Mesenchymal stem cell (in vitro differentiated cells and primary cell): ENCODE data around the gene DPH7.

ENCODE experiments used
- DNase-seq: peaks from one replicate; pipeline ENCODE4 v3.0.0-alpha.2; 2013
- H2AFZ ChIP-seq: one replicate; pipeline ENCODE4 v1.6.1; 2013; ENCODE audit warnings: low read depth, mild to moderate bottlenecking, control low read depth, inconsistent platforms, low read length, moderate library complexity
- H2AK5ac ChIP-seq: 2 replicates; pipeline ENCODE4 v1.6.1; 2013; ENCODE audit warnings: low read length, moderate library complexity, mild to moderate bottlenecking, inconsistent platforms; ENCODE audit not compliant: severe bottlenecking
- H2BK120ac ChIP-seq: one replicate; pipeline ENCODE4 v1.6.1; 2013; ENCODE audit warnings: low read depth, mild to moderate bottlenecking, inconsistent platforms, low read length, moderate library complexity
- H2BK12ac ChIP-seq, 2 experiments: one replicate each; pipeline ENCODE4 v1.6.1; 2013; ENCODE audit warnings: inconsistent platforms in 2 of 2, low read length in 2 of 2, mild to moderate bottlenecking in 2 of 2, moderate library complexity in 2 of 2, control low read depth in 1 of 2
- H2BK15ac ChIP-seq: one replicate; pipeline ENCODE4 v1.6.1; 2013; ENCODE audit warnings: mild to moderate bottlenecking, low read depth, inconsistent platforms; ENCODE audit not compliant: poor library complexity, severe bottlenecking
- H2BK5ac ChIP-seq: 2 replicates; pipeline ENCODE4 v1.6.1; 2013; ENCODE audit warnings: low read depth, mild to moderate bottlenecking, low read length, control low read depth, inconsistent platforms; ENCODE audit not compliant: poor library complexity, severe bottlenecking
- H3K14ac ChIP-seq, 2 experiments: one replicate each; pipeline ENCODE4 v1.6.1; 2013; ENCODE audit warnings: inconsistent platforms in 2 of 2, low read length in 2 of 2, control low read depth in 1 of 2, mild to moderate bottlenecking in 1 of 2, moderate library complexity in 1 of 2
- H3K18ac ChIP-seq, 2 experiments: one replicate each; pipeline ENCODE4 v1.6.1; 2013; ENCODE audit warnings: inconsistent platforms in 2 of 2, low read length in 2 of 2, control low read depth in 1 of 2, low read depth in 1 of 2, mild to moderate bottlenecking in 1 of 2
- H3K23ac ChIP-seq, 2 experiments: one replicate each; pipeline ENCODE4 v1.6.1; 2013; ENCODE audit warnings: inconsistent platforms in 2 of 2, low read length in 2 of 2, mild to moderate bottlenecking in 2 of 2, moderate library complexity in 2 of 2, control low read depth in 1 of 2
- H3K27ac ChIP-seq: 2 replicates; pipeline ENCODE4 v1.5.1; 2013; ENCODE audit warnings: mild to moderate bottlenecking, moderate library complexity, low read length, control low read depth, inconsistent platforms; ENCODE audit not compliant: poor library complexity, severe bottlenecking
- H3K27me3 ChIP-seq, 2 experiments: 2 replicates each; pipeline versions ENCODE4 v1.6.1 to v1.7.0; 2013; ENCODE audit warnings: low read length in 2 of 2, mild to moderate bottlenecking in 2 of 2, moderate library complexity in 2 of 2, control low read depth in 1 of 2, inconsistent platforms in 1 of 2; ENCODE audit not compliant: control insufficient read depth in 1 of 2, insufficient read depth in 1 of 2
- H3K36me3 ChIP-seq, 2 experiments: 2 replicates each; pipeline versions ENCODE4 v1.6.1 to v1.7.0; 2013; ENCODE audit warnings: low read length in 2 of 2, control low read depth in 1 of 2, inconsistent platforms in 1 of 2, low read depth in 1 of 2, mild to moderate bottlenecking in 1 of 2; ENCODE audit not compliant: insufficient read depth in 2 of 2, control insufficient read depth in 1 of 2
- H3K4ac ChIP-seq, 2 experiments: one replicate each; pipeline ENCODE4 v1.6.1; 2013; ENCODE audit warnings: inconsistent platforms in 2 of 2, low read length in 2 of 2, mild to moderate bottlenecking in 2 of 2, moderate library complexity in 2 of 2, control low read depth in 1 of 2, low read depth in 1 of 2
- H3K4me1 ChIP-seq: 2 replicates; pipeline ENCODE4 v1.6.1; 2013; ENCODE audit warnings: low read depth, low read length, control low read depth; ENCODE audit not compliant: control insufficient read depth, insufficient read depth
- H3K4me2 ChIP-seq: 2 replicates; pipeline ENCODE4 v1.6.1; 2013; ENCODE audit warnings: low read length, mild to moderate bottlenecking, inconsistent platforms; ENCODE audit not compliant: poor library complexity, severe bottlenecking
- H3K4me3 ChIP-seq, 2 experiments: 2 replicates each; pipeline versions ENCODE4 v1.5.1 to v1.7.0; 2013; ENCODE audit warnings: low read length in 2 of 2, mild to moderate bottlenecking in 2 of 2, control low read depth in 1 of 2, low read depth in 1 of 2; ENCODE audit not compliant: insufficient read depth in 1 of 2
- H3K79me1 ChIP-seq: replicated peaks from 2 replicates; pipeline ENCODE4 v1.6.1; 2013; ENCODE audit warnings: mild to moderate bottlenecking, control low read depth, low read length, inconsistent platforms; ENCODE audit not compliant: poor library complexity, severe bottlenecking
- H3K9ac ChIP-seq: 2 replicates; pipeline ENCODE4 v1.7.0; 2013; ENCODE audit warnings: mild to moderate bottlenecking, low read length, moderate library complexity
- H3K9me3 ChIP-seq: 2 replicates; pipeline ENCODE4 v1.7.0; 2013; ENCODE audit warnings: mild to moderate bottlenecking, low read length; ENCODE audit not compliant: control insufficient read depth
- H4K8ac ChIP-seq: one replicate; pipeline ENCODE4 v1.6.1; 2013; ENCODE audit warnings: inconsistent platforms, mild to moderate bottlenecking, low read length, moderate library complexity
- H4K91ac ChIP-seq: one replicate; pipeline ENCODE4 v1.6.1; 2013; ENCODE audit warnings: mild to moderate bottlenecking, low read length, inconsistent platforms
- WGBS: methylation state at CpG from one replicate; pipeline ENCODE4 v1.1.7; 2013; ENCODE audit warnings: mixed read lengths; 5-methylcytosine and 5-hydroxymethylcytosine counted together

Gene DPH7

DNA sequence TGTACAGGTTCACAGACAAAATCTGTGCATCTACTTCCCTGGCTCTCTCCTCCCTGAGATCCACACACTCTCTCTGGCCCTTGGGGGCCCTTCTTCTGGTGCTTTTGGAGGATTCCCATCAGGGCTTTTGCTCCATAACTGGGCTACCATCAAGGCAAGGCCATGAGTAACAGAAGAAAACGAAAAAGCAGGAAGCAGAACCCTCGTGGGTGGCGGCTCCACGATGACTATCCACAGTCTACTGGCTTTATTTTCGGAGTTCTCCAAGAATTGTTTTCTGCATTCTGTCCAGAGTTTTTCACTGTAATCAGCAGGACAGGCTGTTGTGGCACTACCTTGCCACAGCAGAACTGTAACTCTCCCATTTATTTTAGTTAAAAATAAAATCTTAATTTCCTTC, 48.4 kb downstream of the DPH7 start:
- Histone ChIP-seq H3K36me3 (no peaks in the 10 kb centered on the region), H2BK12ac (no peak overlapping the region)
- 86% methylated on average over 5 of the region's 5 CpGs for WGBS

DNA sequence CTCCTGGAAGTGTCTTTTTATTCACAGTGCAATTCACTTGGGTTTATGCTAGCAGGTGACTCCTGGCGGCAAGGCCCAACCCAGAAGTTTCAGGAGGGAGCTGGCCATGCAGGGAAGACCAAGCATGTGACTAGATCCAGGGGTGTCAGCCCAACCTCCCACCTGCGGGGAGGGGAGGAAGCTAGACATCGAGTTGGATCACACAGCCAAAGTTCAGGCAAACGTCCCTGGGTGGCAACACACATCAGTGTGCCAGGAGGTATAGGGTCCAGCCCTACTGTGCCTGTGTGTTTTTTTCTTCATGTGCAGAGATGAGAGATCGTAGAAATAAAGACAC, 53.8 kb downstream of the DPH7 start:
- WGBS = 74% methylated on average over 4 of the region's 5 CpGs

More for the DNA sequence above, 48.4 kb downstream of the DPH7 start:
- Histone ChIP-seq H2BK15ac (no peak overlapping the region), H2BK120ac (no peak overlapping the region), H2AK5ac (no peak overlapping the region), H4K8ac (no peak overlapping the region), H4K91ac (no peak overlapping the region), H3K14ac (no peak overlapping the region), H2AFZ (no peak overlapping the region), H3K9me3 (no peaks in the 10 kb centered on the region), H3K9ac (no peak overlapping the region), H2BK5ac (no peak overlapping the region), H3K18ac (no peak overlapping the region), H3K23ac (no peak overlapping the region), H3K4me3 (no peak overlapping the region), H3K4me1 (peaks cover 3% of the 10 kb centered on the region), H3K79me1 (peaks cover 4% of the 10 kb centered on the region), H3K4ac (no peak overlapping the region), H3K4me2 (no peak overlapping the region), H3K27ac (no peak overlapping the region), H3K27me3 (no peaks in the 10 kb centered on the region)
- DNase-seq = no peak

DNA sequence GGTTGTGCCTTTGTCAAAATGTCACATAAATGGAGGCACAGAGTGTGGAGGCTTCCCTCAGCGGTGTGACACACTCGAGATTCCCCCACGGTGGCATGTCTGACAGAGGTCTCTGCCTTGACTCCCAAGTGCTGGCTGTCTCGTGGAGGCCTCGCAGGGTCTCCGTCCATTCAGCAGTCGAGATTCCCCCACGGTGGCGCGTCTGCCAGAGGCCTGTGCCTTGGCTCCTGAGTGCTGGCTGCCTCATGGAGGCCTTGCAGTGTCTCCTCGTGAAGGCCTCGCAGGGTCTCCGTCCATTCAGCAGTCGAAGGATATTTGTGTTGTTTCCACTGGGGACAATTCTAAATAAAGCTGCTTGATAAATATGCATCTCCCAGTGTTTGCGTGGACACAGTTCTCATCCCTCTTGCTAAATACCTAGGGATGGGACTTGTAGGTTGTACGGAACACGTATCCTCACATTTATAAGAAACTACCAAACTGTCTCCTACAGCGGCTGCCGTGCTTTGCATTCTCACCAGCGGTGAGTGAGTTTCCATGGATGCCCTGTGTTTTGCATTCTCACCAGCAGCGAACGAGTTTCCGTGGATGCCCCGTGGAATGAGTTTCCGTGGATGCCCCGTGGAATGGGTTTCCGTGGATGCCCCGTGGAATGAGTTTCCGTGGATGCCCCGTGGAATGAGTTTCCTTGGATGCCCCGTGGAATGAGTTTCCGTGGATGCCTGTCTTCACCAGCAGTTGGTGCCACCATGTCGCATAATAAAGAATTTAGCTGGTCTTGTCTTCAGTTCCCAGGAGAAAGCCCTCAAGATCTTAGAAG, 54.4 kb downstream of the DPH7 start:
- H3K23ac ChIP-seq = no peak overlapping the region
- H3K4me2 ChIP-seq = no peak overlapping the region
- H4K91ac ChIP-seq = no peak overlapping the region
- no peak overlapping the region for H2BK5ac ChIP-seq
- no peak overlapping the region for H2AK5ac ChIP-seq
- H3K14ac ChIP-seq = no peak overlapping the region
- H3K4me1 ChIP-seq = peaks cover 3% of the 10 kb centered on the region
- H3K18ac ChIP-seq = no peak overlapping the region
- H4K8ac ChIP-seq = no peak overlapping the region
- no peak overlapping the region for H2BK12ac ChIP-seq
- H2AFZ ChIP-seq = no peak overlapping the region
- DNase-seq = no peak
- no peak overlapping the region for H3K27ac ChIP-seq
- no peaks in the 10 kb centered on the region for H3K27me3 ChIP-seq
- H3K79me1 ChIP-seq = no peaks in the 10 kb centered on the region
- peaks cover 0 to 10% of the 10 kb centered on the region in 2 experiments for H3K36me3 ChIP-seq
- peak overlapping the region in 1 of 2 experiments; percentile 28 for H3K4me3 ChIP-seq
- H3K9me3 ChIP-seq = no peaks in the 10 kb centered on the region
- no peak overlapping the region for H2BK15ac ChIP-seq
- H3K9ac ChIP-seq = no peak overlapping the region
- no peak overlapping the region for H2BK120ac ChIP-seq
- WGBS = 95% methylated on average over 33 of the region's 33 CpGs
- no peak overlapping the region for H3K4ac ChIP-seq

More for the DNA sequence above, 53.8 kb downstream of the DPH7 start:
- H2BK12ac ChIP-seq = no peak overlapping the region
- no peak overlapping the region for H2BK5ac ChIP-seq
- no peak overlapping the region for H2AK5ac ChIP-seq
- no peak overlapping the region for H3K18ac ChIP-seq
- no peak overlapping the region for H3K4ac ChIP-seq
- H3K9me3 ChIP-seq = no peaks in the 10 kb centered on the region
- DNase-seq = no peak
- no peak overlapping the region for H3K9ac ChIP-seq
- H2AFZ ChIP-seq = no peak overlapping the region
- H3K4me1 ChIP-seq = no peaks in the 10 kb centered on the region
- no peak overlapping the region for H2BK15ac ChIP-seq
- no peak overlapping the region for H3K14ac ChIP-seq
- H4K8ac ChIP-seq = no peak overlapping the region
- H3K4me3 ChIP-seq = no peak overlapping the region
- H3K36me3 ChIP-seq = peaks cover 0 to 10% of the 10 kb centered on the region in 2 experiments
- no peak overlapping the region for H3K23ac ChIP-seq
- H3K4me2 ChIP-seq = no peak overlapping the region
- no peaks in the 10 kb centered on the region for H3K27me3 ChIP-seq
- peak overlapping the region; percentile 3 for H4K91ac ChIP-seq
- no peak overlapping the region for H2BK120ac ChIP-seq
- no peaks in the 10 kb centered on the region for H3K79me1 ChIP-seq
- H3K27ac ChIP-seq = no peak overlapping the region

DNA sequence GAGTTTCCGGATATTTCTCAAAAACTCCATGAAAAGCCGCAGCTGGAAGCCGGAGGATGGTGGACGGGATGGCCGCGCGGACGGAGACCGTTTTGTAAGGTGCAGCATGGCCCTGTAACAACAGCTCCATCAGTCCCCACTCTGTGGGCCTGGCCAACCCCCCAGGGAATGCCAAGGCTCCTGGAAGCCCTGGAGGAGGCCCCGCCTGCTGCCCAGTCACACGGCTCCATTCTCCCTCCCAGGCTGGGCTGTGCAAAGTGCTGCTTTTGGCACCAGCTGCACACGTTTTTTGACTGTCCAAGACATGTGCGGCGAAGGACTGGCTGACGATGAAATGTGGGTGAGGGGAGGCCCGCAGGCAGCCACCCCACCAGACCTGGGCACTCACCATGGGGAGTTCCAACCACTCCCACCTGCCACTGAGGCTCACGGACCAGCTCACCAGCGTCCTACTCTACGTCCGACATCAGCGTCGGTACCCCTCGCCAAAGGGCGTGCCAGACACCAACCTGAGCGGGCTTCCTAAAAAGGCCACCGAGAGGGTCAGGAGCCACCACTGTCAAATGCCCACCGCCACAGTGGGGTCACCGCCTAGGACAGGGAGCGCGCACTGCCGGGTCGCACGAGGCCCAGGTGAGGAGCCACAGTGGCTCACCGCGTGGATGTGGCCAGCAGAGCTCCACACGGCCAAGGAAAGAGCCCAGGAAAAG, 55.8 kb downstream of the DPH7 start:
- H3K14ac ChIP-seq = no peak overlapping the region
- no peak for DNase-seq
- no peaks in the 10 kb centered on the region for H3K27me3 ChIP-seq
- no peaks in the 10 kb centered on the region for H3K79me1 ChIP-seq
- H2BK120ac ChIP-seq = no peak overlapping the region
- peak overlapping the region; percentile 28 for H4K91ac ChIP-seq
- H4K8ac ChIP-seq = no peak overlapping the region
- peaks cover 7% of the 10 kb centered on the region for H3K4me1 ChIP-seq
- 92% methylated on average over 36 of the region's 36 CpGs for WGBS
- H3K18ac ChIP-seq = no peak overlapping the region
- no peaks in the 10 kb centered on the region for H3K9me3 ChIP-seq
- no peak overlapping the region for H2BK15ac ChIP-seq
- no peak overlapping the region for H2AFZ ChIP-seq
- H3K4me3 ChIP-seq = no peak overlapping the region
- H2BK5ac ChIP-seq = no peak overlapping the region
- H2BK12ac ChIP-seq = no peak overlapping the region
- H3K36me3 ChIP-seq = peaks cover 0 to 10% of the 10 kb centered on the region in 2 experiments
- no peak overlapping the region for H3K4ac ChIP-seq
- H3K4me2 ChIP-seq = no peak overlapping the region
- H3K23ac ChIP-seq = no peak overlapping the region
- H3K9ac ChIP-seq = no peak overlapping the region
- H2AK5ac ChIP-seq = no peak overlapping the region
- H3K27ac ChIP-seq = no peak overlapping the region
